NCI-H748 treated with DMSO at 0.1 percent for 48 hours (cell line): ENCODE measurements around the gene HSBP1L1.

Experiments used
- DNase-seq: peaks from one replicate; lab custom pipeline; 2025; lab: John Stamatoyannopoulos, UW

Gene HSBP1L1

DNA sequence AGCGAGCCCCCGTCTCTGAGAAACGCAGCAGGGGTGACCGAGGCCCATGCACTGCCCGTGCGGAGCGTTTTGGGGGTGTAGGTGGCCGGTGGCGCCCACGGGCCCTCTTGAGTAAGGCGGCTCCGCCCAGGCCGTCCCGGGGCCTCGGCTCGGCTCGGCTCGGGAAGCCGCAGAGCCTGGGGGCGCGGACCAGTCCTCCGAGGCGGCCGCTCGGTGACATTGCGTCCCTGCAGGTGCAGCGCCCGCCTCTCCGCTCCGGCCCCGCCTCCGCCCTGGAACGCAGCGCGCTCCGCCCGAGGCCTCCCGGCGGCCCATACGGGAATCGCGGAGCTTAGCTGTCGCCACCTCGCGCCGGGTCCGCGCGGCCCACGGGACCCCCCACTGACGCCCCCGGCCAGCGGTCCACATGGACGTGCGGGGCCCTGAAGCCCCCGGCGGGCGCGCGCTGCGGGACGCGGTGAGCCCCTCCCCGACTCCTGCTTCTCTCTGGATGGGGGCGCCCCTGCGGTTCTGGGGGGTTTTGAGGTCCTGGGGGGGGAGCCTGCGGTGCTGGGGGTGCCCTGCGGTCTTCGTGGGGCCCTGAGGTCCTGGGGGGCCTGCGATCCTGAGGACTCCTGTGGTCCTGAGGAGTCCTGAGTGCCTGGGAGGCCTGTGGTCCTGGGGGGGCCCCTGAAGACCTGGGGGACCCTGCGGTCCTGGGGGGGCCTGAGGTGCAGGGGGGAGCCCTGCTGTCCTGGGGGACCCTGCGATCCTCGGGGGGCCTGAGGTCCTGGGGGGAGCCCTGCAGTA, at the start of gene HSBP1L1:
TSS of gene HSBP1L1 (plus strand) at position 314 of the 789 bp plus-strand sequence. CDS start at position 407, 93 bp downstream.
- DNase-seq = peak; percentile 18

DNA sequence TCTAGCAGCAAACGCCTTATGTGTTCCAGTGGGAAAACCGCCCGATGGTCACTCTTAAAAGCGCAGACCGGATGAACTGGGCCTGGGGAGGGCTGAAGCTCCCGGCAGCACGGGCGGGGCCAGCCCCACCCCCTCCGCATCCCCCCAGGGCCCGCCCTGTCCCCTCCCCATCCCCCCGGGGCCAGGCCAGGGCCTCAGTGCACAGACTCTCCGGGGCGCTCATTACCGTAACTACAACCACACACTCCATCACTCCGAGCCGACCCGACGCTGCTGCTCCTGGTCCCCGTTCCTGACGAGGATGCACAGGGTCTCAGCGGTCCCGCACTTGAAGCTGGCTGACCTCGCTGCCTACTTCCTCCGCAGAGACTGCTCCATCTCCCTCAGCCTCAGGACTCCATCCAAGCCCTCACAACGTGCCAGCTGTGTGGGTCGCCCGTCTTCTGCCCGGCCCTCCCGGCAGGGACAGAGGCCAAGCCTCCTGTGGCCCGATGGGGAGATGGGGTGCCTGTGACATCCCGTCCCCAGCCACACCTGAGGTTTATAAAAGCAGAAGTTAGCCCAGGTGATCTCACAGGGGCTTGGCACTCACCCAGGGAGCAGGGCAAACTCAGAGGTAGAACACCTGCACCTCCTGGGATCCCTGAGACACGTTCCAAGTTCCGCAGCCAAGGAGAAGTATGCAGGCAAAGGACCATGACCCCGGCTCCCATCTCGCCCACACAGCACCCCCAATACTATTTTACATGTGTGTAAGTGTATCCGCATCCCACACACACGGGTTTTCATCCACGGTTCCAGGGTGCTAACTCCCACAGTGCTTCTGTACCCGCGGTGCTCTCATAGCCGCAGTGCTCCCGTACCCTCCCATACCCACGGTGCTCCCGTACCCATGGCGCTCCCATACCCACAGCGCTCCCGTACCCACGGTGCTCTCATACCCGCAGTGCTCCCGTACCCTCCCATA, 49.0 kb upstream of the HSBP1L1 start:
- no peak for DNase-seq

DNA sequence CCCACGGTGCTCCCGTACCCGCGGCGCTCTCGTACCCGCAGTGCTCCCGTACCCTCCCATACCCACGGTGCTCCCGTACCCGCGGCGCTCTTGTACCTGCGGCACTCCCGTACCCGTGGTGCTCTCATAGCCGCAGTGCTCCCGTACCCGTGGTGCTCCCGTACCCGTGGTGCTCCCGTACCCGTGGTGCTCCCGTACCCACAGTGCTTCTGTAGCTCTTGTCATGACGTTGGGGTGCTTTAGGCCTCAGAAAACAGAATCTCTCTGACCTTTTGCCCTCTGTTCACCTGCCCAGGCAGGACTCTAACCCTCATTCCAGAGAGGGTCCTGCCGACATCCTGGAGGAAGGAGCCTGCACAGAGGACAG, 48.3 kb upstream of the HSBP1L1 start:
- DNase-seq = no peak

DNA sequence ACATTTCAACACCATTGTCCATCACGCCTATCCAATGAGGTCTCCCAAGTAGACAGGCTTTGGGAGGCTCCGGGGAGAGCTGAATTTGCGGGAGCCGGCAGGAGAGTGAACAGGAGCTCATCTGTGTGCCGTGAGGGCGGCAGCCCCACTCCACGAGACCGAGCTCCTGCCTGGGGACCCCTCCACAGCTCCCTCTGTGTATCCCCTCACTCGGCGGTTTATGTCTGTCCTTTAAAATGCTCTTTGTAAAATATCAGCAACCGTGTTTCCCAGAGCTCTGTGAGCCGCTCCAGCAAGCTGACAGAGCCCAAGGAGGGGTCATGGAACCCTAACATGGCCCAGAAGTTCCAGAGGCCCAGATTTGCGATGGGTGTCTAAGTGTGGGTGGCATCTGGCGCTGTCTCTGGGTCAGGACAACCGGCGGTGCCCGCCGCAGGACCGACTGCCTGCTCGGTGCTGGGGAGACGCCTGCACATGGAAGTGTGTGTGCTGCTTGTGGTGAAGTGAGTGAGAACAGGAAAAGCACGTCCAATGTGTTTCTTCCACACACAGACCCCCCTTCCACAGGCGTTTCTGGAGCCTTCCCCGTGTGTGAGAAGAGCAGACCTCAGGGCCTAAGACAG, 47.8 kb upstream of the HSBP1L1 start:
- DNase-seq = no peak

DNA sequence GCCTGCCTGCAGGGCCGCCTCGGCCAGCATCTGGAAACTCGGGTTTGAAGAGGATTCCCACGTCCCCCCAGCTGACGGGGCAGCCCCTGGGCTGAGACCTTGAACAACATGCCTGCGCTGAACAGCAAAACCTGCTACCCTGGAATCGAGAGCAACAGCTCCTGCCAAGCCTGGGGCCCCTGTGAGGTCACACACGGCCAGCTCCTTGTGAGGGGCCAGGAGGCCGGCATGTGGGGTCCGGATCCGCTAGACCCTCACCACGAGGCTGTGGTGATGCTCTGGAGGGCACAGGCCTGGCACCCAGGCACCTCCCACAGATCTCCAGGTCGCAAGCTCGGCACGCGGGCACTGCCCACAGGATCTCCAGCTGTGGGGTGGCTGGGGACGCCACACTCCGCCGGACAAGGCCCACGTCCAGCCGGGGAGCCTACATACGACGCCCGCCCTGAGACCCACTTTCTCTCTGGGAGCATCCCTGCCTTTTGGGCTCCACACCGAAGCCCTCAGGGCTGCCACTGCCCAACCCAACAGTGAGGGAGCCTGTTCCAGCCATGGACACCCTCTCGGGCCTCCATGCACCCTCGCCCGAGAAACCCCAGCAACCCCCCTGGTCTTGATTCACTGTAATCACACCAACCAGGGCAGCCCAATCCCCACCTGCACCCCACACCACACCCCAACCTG, 47.1 kb upstream of the HSBP1L1 start:
- DNase-seq = no peak

DNA sequence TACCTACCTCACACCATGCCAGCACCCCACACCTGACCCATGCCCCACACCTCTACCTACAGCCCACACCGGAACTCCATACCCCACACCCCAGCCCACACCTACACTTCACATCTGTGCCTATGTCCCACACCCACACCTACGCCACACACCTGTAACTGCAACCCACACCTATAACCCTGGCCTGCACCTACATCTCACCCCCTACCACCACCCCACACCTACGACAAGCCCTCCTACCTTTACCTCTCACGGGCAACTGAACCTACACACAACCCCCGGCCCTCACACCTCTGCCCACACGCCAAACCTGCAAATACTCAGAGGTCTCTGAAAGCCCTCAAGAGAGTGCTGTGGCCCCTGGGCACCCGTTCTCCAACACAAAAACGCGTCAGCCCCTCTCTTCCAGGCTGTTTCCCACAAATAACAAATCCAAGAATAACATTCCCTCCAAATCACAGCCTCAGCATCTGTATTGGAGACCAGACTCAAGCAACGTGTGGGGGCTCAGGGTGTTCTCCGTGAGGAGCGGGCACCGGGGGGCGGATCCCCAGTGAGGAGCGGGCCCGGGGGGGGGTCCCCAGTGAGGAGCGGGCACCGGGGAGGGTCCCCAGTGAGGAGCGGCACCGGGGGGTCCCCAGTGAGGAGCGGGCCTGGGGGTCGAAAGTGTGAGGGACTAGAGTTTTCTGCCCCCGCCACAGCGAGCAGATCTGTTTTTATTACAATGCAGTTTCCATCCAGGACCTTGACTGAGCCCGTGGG, 46.4 kb upstream of the HSBP1L1 start:
- no peak for DNase-seq

DNA sequence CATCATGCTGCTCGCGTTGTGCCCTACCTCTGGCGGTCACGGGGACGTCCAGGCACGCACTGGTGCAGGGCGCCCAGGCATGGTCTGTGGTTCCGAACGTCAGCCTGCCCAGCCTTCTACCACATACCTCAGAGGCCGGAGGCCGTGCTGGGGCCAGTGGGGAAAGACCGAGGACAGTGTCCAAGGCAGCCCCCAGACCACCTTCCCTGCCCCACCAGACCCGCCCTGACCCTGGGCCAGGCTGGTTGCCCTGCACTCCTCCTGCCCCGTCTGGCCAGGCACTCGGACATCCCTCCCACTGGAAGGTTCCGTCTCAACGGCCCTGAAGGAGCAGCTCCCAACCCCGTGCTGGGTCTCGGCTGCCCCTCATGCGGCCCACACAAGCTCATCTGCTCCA, 45.8 kb upstream of the HSBP1L1 start:
- DNase-seq = no peak

DNA sequence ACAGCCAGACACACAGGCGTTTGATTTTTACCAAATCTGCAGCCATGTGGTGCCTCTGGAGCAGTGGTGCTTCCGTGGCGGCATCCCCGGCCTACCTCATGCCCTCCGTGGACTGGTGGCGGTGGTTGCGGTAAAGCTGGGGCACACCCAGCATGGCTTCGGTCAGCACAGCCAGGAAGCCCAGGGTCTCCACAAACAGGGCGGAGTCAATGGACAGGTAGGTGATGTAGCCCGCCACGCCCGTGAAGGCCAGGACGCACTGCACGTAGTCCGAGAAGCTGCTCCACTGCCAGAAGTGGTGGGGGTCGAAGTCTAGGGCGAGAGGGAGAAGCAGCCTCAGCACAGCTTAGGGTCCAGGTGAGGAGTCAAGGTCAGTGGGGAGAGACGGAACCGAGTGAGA, 45.4 kb upstream of the HSBP1L1 start:
- no peak for DNase-seq

DNA sequence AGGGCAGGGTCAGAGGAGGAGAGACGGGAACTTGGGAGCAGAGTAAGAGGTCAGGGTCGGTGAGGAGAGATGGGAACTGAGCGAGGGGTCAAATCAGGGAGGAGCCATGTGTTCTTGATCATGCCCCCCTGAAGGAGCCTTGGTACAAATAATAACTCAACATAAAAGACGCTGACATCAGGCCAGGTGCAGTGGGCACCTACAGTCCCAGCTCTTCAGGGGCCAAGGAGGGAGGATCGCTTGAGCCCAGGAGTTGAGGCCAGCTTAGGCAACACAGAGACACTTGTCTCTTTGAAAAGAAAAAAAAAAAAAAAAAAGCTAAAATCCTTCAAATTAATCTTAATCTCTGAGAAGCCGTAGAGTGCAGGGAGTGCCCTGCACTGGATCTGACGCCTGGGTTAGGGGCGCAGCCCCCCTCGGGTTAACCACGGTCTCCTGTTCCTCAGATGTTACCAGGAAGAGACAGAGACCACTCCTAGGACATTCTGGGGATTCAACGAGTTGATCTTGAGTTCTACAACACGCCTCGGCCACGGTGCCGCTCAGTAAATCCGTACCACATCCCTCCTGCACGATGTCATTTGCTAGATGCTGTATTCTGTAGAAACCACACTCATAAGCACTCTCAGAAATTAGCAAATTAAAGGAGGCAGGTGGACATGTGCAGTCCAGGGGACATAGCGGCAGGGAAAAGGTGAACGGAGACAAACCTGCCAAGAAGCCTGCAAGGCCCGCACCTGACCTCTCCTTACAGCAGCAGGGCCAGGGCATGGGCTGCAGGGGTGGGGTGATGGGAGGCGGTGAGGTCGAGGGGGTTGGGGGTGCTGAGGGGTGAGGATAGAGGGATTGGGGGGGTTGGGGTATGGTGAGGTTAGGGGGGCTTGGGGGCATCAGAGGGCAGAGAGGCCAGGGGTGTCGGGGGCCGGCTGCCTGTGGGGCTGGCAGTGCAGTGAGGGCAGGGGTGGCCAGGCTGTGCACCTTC, 42.2 kb upstream of the HSBP1L1 start:
- DNase-seq = no peak

DNA sequence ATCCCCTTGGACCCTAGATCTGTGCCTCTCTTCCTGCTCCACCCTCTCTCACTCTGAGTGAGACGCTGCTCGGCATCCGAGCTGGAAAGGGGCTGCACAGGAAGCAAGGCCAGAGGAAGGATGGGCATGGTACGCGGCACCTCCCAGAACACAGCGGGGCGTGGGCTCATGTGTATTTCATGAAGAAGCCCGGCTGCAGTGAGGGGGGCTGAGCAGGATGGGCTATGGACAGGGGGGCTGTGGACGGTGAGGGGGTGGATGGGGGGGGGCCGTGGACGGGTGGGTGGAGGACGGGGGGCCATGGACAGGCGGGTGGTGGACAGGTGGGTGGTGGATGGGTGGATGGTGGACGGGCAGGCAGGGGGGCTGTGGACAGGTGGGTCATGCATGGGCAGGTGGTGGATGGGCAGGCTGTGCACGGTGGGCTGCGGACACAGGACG, 41.5 kb upstream of the HSBP1L1 start:
- no peak for DNase-seq

DNA sequence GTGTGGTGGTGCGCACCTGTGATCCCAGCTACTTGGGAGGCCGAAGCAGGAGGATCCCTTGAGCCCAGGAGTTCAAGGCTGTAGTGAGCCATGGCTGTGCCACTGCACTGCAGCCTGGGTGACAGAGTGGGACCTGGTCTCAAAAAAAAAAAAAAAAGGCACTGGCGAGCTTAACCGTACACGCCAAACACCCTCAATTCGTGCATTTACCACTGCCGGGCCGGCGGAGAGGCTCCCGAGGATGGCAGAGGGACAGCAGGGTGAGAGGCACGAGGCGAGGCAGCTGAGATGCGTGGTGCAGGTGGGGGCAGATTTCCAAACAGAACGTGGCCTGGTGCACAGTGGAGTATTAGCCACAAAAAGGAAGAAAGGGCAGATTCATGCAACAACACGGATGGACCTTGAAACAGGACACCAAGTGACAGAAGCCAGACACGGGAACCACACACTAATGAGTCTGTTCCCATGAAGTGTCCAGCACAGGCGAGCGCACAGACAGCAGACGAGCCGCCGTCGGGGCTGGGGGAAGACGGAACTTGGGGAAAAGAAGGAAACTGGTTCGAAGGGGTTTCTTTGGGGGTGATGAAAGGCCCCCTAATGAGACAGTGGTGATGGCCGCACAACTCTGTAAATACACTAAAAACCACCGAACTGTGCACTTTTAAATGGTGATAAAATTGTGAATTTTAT, 40.4 kb upstream of the HSBP1L1 start:
- no peak for DNase-seq

DNA sequence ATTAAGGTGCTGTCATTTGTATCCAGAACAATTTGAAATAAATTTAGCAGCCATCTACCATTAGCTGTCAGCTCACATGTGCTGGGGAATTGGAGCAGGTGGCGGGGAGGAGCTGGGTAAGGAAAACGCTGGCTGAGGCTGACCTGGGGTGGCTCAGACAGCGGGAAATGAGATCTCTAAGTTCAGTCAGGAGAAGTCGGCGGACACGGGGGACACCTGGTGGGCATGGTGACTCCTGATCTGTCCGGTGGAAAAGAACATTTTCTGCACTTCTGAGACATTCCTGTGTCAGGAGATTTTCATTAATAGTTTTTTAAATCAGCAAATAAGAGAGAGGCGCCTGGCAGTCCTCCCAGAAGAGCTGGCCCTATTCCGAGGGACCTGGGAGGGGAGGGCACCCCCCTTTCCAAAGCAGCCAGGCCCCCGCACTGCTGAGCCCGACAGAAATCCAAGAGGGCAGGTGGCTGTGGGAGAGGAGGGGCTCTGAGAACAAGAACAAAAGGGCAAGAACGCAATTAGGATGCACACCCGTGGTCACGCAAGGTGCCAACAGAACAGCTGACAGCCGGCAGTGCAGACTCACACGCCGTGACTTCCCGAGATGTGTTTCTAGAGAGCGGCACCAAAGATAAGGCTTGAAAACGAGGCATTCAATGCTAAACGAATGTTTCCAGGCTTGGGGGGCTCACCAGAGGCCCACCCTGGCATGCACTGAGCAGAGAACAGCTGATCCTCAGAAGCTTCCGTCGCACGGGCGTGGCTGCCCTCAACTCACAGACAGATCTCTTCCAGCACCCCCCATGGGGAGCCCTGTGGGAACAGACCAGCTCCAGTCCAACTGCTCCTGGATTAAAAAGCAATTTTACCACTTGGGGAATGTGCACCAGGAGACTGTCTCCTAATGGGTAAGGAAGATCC, 39.4 kb upstream of the HSBP1L1 start:
- DNase-seq = no peak

DNA sequence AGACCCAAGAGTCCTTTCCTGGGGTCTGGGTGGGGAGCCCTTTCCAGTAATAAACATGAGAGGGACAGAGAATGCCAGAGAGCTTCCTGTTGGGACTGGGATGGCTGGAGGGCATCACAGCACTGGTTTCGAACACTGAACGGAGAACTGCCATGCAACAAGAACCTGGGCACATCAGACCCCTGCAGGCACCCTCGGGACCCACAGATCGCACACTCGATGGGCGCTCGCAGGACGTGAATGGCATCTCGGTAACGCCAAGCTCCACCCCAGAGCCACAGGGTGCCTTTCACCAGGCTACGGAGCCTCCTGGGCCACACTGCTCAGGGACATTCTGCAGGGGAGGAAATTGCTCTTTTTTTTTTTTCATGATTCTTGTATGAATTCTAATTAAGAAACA, 38.1 kb upstream of the HSBP1L1 start:
- no peak for DNase-seq

DNA sequence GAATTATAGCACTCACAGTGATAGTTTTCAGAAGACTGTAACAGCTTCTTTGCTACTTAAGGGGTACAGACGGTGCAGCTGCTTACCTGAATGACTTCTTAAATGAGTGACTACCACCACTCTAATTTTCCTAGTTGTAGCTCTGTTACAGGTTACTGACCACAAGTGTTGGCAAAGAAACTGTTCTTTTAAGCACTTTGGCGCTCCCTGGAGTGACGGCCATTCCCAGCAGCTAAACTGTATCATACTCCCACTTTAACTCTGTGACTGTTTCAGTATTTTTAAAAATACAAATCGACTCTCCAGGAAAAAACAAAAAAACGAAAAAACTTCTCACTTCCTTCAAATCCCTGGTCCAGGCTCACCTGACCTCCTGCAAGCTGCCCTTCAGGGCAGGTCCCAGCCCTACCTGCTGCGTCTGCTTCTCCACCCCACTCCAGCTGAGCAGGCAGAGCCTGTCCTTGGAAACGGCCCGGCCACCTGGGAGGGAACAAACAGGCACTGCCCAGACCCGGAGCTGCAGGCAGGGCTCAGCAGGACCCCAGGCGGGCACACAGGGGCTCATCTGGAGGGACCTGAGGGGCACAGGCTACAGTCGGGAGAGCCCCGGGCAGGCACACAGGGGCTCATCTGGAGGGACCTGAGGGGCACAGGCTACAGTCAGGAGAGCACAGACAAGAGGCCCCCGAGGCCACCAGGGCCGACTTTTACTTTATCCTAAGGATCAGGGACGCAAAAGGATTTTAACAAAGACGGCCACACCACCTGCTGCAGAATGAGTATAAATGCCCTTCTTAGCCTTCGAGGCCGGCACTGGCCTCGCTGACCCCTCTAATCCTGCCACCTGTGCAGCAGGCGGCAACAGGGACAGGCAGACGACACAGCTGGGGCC, 37.5 kb upstream of the HSBP1L1 start:
- no peak for DNase-seq

DNA sequence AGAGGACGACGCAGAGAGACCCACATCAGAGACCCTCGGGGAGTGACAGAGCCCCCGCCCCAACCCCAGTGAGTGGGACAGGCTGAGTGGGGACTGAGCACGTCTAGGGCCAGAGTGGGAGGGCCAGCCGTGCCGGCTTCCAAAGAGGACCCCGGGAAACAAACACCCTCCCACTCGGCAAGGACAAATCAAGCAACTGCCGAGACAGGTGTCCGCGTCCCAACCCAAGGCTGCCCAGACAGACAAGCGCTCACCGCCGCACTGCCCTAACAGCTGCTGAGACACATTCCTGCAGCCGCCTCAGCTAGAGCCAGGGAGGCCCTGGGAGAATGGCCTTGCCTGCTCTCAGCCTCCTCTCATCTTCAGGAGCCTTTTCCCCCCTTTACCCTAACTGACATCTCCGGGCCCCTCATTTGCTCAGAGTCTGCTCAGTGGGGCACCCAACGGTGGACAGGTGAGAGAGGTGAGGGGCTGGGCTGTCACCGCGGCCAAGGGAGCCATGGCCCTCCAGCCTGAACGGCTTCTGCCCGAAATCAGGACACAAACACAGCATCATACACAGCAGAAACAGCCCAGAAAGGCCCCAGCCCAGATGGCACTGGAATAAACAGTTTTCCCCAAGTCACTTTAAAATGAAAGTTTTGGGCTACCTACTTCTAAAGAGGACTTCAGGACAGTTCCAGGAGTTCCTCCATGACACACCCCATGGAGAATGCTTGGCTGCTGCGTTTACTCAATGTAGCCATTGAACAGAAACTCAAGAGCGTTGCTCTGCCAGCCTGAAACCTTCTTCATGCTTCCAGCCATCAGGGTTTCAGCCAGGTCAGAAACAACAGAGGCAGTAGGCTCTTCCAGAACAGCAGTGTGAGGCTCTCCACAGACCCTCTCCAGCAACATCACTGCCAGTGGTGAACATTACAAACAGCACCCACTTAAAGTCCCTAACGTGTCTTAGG, 36.6 kb upstream of the HSBP1L1 start:
- DNase-seq = no peak

DNA sequence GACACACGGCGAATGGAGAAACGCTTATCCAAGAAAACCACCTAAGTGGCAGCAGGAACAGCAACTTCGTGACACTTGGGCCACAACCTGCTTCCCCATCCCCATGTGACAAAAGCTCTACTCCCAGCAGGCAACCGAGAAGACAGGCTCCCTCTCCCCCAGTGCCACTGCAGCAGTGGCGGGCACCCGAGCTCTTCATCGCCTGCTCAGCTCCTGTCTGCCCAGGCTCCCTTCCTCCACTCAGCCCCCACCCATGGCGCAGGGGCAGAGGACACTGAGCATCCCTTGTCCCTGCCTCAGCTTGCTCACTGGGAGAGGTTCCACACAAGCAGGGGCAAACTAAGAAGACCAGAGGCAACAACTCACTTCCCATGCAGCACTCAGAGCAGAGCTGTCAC, 35.9 kb upstream of the HSBP1L1 start:
- no peak for DNase-seq
